Adrenal gland (tissue), 12 donors: ENCODE results near the gene CEACAM6. TPM values are rescaled to one million over a fixed set of nuclear protein-coding genes. Genes with fewer than 3 reads are reported as not detected.
A peak's percentile ranks its signal among the peaks of the same experiment; 100 is the strongest.

Experiments
- DNase-seq, 7 donors: peaks; one replicate each; pipeline ENCODE4 v3.0.0-alpha.2; 2019 to 2020
- H3K27ac ChIP-seq, 5 donors: fragments of 200-600 bp; sonication (generic) in 4 of 5; 1 replicate in 3 of 5; 2 replicates in 2 of 5; pipeline versions ENCODE4 v1.5.1 to v1.8.0; 2016 to 2020; ENCODE audit warnings: mild to moderate bottlenecking in 1 of 5
- H3K27me3 ChIP-seq: fragments of 200-600 bp; 2 replicates; pipeline ENCODE4 v1.8.0; 2021
- H3K36me3 ChIP-seq, 2 donors: fragments of 200-600 bp; replicated peaks in 1 of 2; 1 replicate in 1 of 2; 2 replicates in 1 of 2; pipeline versions ENCODE4 v1.5.1 to v1.8.0; 2018 to 2022
- H3K4me1 ChIP-seq, 2 donors: fragments of 200-600 bp; replicated peaks in 1 of 2; 1 replicate in 1 of 2; 2 replicates in 1 of 2; pipeline versions ENCODE4 v1.5.1 to v1.8.0; 2018 to 2021
- H3K4me3 ChIP-seq, 4 donors: fragments of 200-600 bp; sonication (generic) in 3 of 4; one replicate each; pipeline ENCODE4 v1.5.1; 2016 to 2018
- H3K9me3 ChIP-seq, 3 donors: fragments of 200-600 bp; sonication (generic) in 1 of 3; replicated peaks in 1 of 3; 1 replicate in 2 of 3; 2 replicates in 1 of 3; pipeline versions ENCODE4 v1.5.1 to v1.8.0; 2016 to 2021
- POLR2A ChIP-seq, 2 donors: fragments of 450-650 bp; IDR thresholded peaks; one replicate each; pipeline ENCODE4 v1.6.1; 2017; ENCODE audit warnings: antibody characterized with exemption in 2 of 2, mild to moderate bottlenecking in 2 of 2, moderate library complexity in 1 of 2
- WGBS, 4 donors: extraction: QIAGEN DNeasy Blood & Tissue Kit in 2 of 4; methylation state at CpG; one replicate each; pipeline versions ENCODE4 v1.1.5 to v1.1.7; 2013 to 2017; 5-methylcytosine and 5-hydroxymethylcytosine counted together
- intact Hi-C, 2 donors: fragments of 100-400 bp; cut with DNase I; formaldehyde crosslinking; loops; one replicate each; pipeline versions ENCODE4 v1.14.1 to v1.15.0; 2022 to 2023
- polyA plus RNA-seq, 3 donors: library from polyadenylated mRNA; stranded (reverse); fragments of 200-250 nt in 2 of 3; fragments of 350-450 nt in 1 of 3; fragmentation: Illumina TruSeq in 1 of 3; extraction: RNeasy Lipid Tissue Mini Kit (QIAGEN cat#74804) in 1 of 3; gene quantifications; one replicate each; pipeline ENCODE4 v1.2.3, GENCODE V29; 2013 to 2014
- total RNA-seq, 9 donors: library from RNA; depleted of rRNA in 4 of 9; stranded (reverse); fragments of >200 nt in 4 of 9; fragments of 120-200 nt in 1 of 9; fragmentation: NEBNext Ultra II Directional in 1 of 9; extraction: Animal tissue kit (Norgen Biotek cat#: 25700) in 1 of 9; gene quantifications; one replicate each; pipeline versions ENCODE4 v1.1.0 to v1.2.4, GENCODE V29; 2013 to 2023
- TF ChIP-seq, protein P1 (sequence below), 6 experiments: fragments of 450-650 bp in 4 of 6; fragments of 200-600 bp in 2 of 6; sonication (generic) in 1 of 6; IDR thresholded peaks; 1 replicate in 5 of 6; 2 replicates in 1 of 6; pipeline versions ENCODE4 v1.5.1 to v1.8.0; 2016 to 2021; ENCODE audit warnings: antibody characterized with exemption in 6 of 6, mild to moderate bottlenecking in 2 of 6, moderate library complexity in 1 of 6
- donor health status: healthy with polysubstance abuse.
- donor health status: Bipolar disorder and iron deficiency.
- donor health status: DM: yes; HTN: yes; CAD: no.
- donor health status: DM: no; HTN: no; CAD: no.
- donor health status: DM: no; HTN: no; CAD: no.
- donor health status: DM: yes; HTN: yes; CAD: no.

CEACAM6 gene
- total and polyA plus RNA-seq, 12 donors = 0.06 to 0.76 (median 0.24) TPM; not detected in 5

DNA sequence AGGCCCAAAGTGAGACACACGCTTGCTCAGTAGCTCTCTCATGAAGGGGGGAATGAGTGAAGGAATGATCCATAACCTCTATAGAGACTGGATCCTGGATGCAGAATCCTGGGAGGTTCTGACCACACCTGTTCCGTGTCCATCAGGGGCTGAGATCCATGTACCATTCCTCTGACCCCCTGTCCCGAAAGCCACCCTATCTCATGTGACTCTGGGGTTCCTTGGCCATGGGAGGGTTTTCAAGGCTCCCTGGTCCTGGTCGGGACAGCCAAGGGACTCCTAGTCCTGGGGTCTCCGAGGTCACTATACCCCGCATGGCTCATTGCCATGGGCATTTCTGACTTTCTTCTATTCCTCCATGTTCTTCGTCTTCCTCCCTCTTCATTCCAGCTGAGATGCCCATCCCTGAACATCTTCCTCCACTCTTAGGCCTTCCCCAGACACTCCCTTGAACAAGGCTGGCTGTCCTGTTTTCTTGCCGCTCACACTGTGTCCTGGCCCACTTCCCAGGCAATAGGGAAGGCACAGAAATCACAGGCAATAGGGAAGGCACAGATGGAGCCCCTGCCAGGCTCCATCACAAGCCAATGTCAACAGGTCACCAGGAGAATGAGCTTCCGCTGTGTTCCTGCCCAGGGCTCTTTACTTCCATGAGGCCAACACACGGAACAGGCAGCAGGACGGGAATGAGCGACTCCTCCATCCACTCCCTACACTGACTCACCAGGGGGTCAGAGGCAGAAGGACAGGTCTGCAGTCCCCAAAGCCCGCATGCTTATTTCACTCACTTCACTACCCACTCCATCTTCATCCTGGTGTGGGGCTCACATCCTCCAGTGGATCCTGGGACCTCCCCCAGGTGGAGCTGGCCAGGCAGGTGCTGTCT lies 43.7 kb upstream of the CEACAM6 start:
- DNase-seq = peak in 1 of 7 donors; percentile 36

DNA sequence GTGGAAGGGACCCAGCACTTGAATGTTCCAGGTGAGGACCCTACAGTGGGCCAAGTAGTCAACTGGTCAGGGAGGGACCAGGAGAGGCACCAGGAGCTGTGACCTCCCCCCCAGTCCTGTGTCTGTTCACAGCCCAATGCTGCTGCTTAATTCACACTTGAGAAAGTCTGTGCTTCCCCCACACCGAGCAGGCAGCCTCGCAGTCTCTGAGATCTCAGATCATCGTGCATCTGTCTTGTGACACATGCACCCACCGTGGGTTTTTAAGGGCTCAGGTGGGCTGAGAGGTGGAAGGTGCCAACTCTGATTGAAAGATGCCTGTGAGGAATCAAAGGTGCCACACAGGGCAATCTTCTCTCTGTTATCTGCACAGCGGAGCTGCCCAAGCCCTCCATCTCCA lies 40.7 kb upstream of the CEACAM6 start:
- intact Hi-C loops = no loop called here
- no peak for DNase-seq
- Histone ChIP-seq H3K27me3 (peaks cover 11% of the 10 kb centered on the region), H3K9me3 (no peaks in the 10 kb centered on the region), H3K27ac (no peak overlapping the region), H3K36me3 (no peaks in the 10 kb centered on the region), H3K4me1 (no peaks in the 10 kb centered on the region), H3K4me3 (no peak overlapping the region)
- 66 to 80% (median 80%) methylated on average over 5 of the region's 5 CpGs; no CpG with 5 or more reads in 1 of the 4 donors for WGBS, 4 donors
- TF ChIP-seq, protein P1, sequence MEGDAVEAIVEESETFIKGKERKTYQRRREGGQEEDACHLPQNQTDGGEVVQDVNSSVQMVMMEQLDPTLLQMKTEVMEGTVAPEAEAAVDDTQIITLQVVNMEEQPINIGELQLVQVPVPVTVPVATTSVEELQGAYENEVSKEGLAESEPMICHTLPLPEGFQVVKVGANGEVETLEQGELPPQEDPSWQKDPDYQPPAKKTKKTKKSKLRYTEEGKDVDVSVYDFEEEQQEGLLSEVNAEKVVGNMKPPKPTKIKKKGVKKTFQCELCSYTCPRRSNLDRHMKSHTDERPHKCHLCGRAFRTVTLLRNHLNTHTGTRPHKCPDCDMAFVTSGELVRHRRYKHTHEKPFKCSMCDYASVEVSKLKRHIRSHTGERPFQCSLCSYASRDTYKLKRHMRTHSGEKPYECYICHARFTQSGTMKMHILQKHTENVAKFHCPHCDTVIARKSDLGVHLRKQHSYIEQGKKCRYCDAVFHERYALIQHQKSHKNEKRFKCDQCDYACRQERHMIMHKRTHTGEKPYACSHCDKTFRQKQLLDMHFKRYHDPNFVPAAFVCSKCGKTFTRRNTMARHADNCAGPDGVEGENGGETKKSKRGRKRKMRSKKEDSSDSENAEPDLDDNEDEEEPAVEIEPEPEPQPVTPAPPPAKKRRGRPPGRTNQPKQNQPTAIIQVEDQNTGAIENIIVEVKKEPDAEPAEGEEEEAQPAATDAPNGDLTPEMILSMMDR (IDR thresholded peaks at IDR 0.05) = no peak
- TF ChIP-seq POLR2A (IDR thresholded peaks at IDR 0.05) = no peak

More for the DNA sequence above, 43.7 kb upstream of the CEACAM6 start:
- no peak for TF ChIP-seq POLR2A (IDR thresholded peaks at IDR 0.05)
- TF ChIP-seq, protein P1 (IDR thresholded peaks at IDR 0.05) = no peak
- Histone ChIP-seq H3K9me3 (no peaks in the 10 kb centered on the region), H3K4me1 (no peaks in the 10 kb centered on the region), H3K27me3 (peaks cover 14% of the 10 kb centered on the region), H3K27ac (no peak overlapping the region), H3K4me3 (no peak overlapping the region), H3K36me3 (no peaks in the 10 kb centered on the region)
- intact Hi-C loops = no loop called here
- WGBS, 4 donors = 75 to 82% (median 78%) methylated on average over 13 of the region's 13 CpGs

DNA sequence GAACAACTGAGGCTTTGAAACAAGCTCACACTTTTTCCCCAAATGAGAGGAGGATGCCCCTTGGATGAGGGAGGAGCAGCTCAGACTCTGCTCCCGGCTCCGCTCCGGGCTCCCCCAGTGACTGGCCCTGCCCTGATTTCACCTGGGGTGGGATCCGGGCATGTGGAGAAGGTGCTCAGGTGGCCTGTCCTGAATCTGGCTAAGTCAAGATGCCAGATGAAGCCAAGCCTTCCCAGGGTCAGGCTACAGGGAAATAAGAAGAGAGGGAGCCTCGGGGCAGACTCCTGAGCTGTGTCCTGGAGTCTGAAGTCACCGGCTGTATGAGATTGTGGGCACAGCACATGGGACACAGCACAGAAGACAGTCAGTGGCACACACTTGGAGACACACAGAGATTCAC lies 36.6 kb upstream of the CEACAM6 start:
- Histone ChIP-seq H3K9me3 (no peaks in the 10 kb centered on the region), H3K36me3 (no peaks in the 10 kb centered on the region), H3K27me3 (peaks cover 4% of the 10 kb centered on the region), H3K4me1 (no peaks in the 10 kb centered on the region), H3K27ac (no peak overlapping the region), H3K4me3 (no peak overlapping the region)
- intact Hi-C loops = no loop called here
- WGBS, 4 donors = 64 to 84% (median 65%) methylated on average over 3 to 6 of the region's 6 CpGs
- DNase-seq = no peak
- TF ChIP-seq POLR2A (IDR thresholded peaks at IDR 0.05) = no peak
- TF ChIP-seq, protein P1 (IDR thresholded peaks at IDR 0.05) = no peak

DNA sequence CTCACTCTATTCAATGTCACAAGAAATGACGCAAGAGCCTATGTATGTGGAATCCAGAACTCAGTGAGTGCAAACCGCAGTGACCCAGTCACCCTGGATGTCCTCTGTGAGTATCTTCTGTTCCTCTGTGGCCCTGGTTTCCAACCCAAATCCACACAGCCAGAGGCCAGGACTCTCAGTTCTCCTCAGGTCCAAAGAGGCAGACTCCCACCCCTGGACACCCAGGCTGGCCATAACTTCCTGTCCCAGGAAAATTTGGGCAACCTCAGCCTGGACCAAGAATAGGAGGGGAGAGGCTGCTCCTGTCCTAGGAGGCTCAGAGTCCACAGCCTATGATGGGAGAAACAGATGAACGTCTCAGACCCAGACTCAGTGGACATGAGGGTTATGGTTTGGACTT lies 35.2 kb upstream of the CEACAM6 start:
- 83 to 92% (median 87%) methylated on average over 2 to 3 of the region's 3 CpGs for WGBS, 4 donors
- no peaks in the 10 kb centered on the region for H3K9me3 ChIP-seq
- no peak overlapping the region for H3K27ac ChIP-seq
- no peaks in the 10 kb centered on the region for H3K36me3 ChIP-seq
- no peak for DNase-seq
- no peak overlapping the region for H3K4me3 ChIP-seq
- H3K4me1 ChIP-seq = no peaks in the 10 kb centered on the region
- H3K27me3 ChIP-seq = peaks cover 4% of the 10 kb centered on the region
- intact Hi-C loops = no loop called here
- TF ChIP-seq, protein P1 (IDR thresholded peaks at IDR 0.05) = no peak
- TF ChIP-seq POLR2A (IDR thresholded peaks at IDR 0.05) = no peak
